GM20000 (cell line): ENCODE results near the gene LILRB5.
"Not testable (repeated sequence)": the region's sequence is repeated elsewhere in the genome, so short reads cannot be mapped to it uniquely, and the experiment has no call there.

ENCODE experiments used
- DNase-seq: peaks from one replicate; pipeline ENCODE4 v3.0.0; 2012; ENCODE audit warnings: low spot score
- CTCF ChIP-seq: IDR thresholded peaks from 2 replicates; pipeline ENCODE4 v1.5.1; 2012; ENCODE audit warnings: mild to moderate bottlenecking, control low read depth; ENCODE audit errors: extremely low read depth, missing control alignments

LILRB5 gene

GRCh38 chr19:54253331-54254194 lies 3.5 kb downstream of the LILRB5 start:
- DNase-seq: no peak
- TF ChIP-seq CTCF: no peak

GRCh38 chr19:54252845-54253244 lies 4.2 kb downstream of the LILRB5 start:
- no peak for TF ChIP-seq CTCF
- DNase-seq: no peak

GRCh38 chr19:54252243-54252642 lies 4.8 kb downstream of the LILRB5 start:
- TF ChIP-seq CTCF: no peak
- no peak for DNase-seq

- no peak for DNase-seq
- TF ChIP-seq CTCF: no peak
Measured at GRCh38 chr19:54248016-54248601, 9.0 kb downstream of the LILRB5 start.

- DNase-seq: no peak
- TF ChIP-seq CTCF: no peak
Measured at GRCh38 chr19:54247106-54247930, 9.8 kb downstream of the LILRB5 start.

GRCh38 chr19:54245936-54246335 lies 11.1 kb downstream of the LILRB5 start:
- TF ChIP-seq CTCF: no peak
- DNase-seq: no peak

- not testable (repeated sequence) for DNase-seq
Measured at GRCh38 chr19:54243809-54244208, 13.3 kb downstream of the LILRB5 start.

- DNase-seq: not testable (repeated sequence)
Measured at GRCh38 chr19:54242646-54243045, 14.4 kb downstream of the LILRB5 start, which contains the start of gene LILRA6. Gene LILRA6 (minus strand): TSS chr19:54242790.

GRCh38 chr19:54242234-54242633 lies 14.8 kb downstream of the LILRB5 start:
- not testable (repeated sequence) for DNase-seq

- not testable (repeated sequence) for DNase-seq
Measured at GRCh38 chr19:54240372-54241336, 16.4 kb downstream of the LILRB5 start.
